ENCODE data around the gene IER3.
"Not testable (repeated sequence)": the region's sequence is repeated elsewhere in the genome, so short reads cannot be mapped to it uniquely, and the experiment has no call there.

Gene IER3

DNA sequence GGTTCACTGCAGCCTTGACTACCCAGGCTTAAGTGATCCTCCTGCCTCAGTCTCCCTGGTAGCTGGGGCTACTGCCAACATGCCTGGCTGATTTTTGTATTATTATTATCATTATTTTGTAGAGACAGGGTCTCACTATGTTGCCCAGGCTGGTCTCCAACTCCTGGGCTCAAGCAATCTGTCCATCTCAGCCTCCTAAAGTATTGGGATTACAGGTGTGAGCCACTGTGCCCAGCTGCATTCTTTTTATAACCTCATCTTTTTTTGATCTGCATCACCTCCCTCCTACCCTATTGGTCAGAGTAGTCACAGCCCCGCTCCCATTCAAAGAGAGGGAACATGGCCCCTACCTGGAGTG lies 23.6 kb upstream of the IER3 start:
- DNase-seq, result no peak

DNA sequence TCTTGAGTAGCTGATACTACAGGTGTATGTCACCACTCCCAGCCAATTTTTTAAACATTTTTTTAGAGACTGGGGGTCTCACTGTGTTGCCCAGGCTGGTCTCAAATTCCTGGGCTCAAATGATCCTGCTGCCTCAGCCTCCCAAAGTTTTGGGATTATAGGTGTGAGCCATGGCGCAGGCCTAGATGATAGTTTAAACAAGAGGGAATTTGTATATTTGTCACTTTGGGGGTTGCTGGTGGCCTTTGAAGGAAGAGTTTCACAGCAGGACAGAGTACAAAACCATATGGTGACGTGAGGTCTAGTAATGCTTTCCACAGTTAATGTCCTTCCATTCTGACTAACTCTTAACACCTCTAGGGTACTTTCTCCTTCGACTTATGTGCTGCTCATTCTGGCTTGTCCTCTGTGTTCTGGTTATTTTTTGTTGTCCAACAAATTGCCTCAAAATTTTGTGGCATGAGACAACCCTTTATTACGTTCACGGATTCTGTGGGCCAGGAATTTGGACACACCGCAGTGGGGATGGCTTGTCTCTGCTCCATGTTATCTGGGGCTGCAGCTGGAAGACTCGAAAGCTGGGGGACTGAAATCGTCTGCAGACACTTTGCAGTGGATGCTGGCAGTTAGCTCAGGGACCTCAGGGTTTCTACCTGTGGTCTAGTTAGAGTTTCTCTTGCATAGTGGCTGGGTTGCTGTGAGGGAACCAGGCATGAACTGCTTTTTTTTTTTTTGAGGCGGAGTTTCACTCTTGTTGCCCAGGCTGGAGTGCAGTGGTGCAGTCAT lies 23.0 kb upstream of the IER3 start:
- DNase-seq, result no peak

DNA sequence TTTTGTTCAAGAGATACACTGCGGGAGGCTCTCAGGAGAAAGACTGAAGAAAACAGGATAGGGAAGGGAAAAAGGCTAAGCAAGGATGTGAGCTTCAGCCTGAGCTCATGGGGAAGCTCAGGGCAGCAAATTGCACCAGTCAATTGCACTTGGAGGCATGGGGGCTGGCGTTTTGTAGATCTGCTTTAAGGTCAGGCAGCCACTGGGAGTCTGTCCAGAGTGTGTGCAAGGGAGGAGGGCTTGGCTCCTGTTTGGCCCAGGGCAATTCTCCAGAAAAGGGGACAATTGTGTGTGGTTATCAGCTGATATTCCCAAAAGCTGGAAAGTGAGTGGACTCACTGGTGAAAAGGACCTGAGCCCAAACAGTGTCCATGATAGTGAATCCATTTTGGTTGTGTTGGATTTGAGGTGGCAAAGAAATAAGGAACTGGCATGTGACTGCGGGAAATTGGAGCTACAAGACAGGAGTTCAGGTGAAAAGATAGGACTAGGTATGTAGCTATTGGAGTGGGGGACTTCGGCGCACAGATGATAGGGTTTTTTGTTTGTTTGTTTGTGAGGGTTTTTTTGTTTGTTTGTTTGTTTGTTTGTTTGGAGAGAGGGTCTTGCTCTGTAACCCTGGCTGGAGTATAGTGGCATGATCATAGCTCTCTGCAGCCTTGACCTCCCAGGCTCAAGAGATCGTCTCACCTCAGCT lies 22.3 kb upstream of the IER3 start:
- DNase-seq, result no peak

DNA sequence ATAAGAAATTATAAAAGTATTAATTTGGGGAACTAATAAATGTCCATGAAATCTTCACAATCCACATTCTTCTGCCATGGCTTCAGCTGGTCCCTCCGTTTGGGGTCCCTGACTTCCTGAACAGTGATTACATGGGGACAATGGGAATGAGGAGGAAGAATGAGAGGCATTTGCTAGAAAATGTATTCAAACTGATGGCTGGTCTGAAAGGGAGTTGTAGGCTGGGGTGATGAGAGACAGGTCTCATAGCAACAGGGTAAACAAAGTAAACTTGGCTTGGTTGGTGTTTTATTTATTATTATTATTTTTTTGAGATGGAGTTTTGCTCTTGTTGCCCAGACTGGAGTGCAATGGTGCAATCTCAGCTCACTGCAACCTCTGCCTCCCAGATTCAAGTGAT lies 21.1 kb upstream of the IER3 start:
- not testable (repeated sequence) for DNase-seq

DNA sequence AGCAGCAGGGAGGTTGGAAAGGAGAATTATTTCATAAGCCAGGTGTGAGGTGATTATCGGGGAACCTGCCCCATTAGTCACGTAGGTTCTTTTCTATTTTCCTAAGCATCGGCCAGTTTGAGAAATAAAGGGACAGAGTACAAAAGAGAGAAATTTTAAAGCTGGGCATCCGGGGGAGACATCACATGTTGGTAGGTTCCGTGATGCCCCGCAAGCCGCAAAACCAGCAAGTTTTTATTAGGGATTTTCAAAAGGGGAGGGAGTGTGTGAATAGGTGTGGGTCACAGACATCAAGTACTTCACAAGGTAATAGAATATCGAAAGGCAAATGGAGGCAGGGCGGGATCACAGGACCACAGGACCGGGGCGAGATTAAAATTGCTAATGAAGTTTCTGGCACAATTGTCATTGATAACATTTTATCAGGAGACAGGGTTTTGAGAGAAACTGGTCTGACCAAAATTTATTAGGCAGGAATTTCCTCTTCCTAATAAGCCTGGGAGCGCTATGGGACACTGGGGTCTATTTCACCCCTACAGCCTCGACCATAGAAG lies 20.2 kb upstream of the IER3 start:
- DNase-seq, result not testable (repeated sequence)

DNA sequence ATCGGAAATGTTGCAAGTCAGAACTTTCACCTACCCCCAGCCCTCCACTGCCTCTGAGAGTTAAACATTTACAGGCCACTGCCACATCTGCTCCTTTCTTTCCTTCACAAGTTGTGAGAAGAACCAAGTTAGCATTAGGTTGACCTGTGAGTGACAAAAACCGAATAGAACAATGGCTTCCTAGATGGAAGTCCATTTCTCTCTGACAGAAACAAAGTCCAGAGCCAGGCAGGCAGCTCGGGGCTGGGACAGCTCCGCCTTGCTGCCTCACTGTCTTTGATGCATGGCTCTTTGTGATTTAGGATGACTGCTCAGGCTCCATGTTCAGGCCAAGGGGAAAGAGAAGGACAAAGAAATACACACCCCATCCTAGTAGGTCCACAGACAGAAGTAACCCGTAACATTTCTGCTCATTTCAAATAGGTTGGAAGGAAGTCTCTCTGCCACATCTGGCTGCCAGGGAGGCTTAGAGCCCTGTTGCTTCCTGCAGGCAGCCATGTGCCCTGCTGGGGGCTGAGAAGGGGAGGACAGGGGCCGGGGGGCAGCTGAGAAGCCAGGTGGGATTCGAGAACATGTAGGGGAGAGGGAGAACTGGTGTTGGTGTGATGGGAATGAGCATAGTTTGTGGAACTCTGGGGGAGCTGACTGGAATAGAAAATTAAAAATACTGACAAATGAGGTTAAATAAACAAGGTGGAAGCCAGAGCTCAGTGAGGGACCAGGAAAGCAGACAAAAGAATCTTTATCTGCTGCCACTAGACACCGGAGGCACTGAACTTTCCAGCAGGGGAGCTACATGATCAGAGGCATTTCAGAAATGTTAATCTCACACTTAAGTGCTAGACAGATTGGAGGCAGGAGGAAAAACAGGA lies 19.5 kb upstream of the IER3 start:
- no peak for DNase-seq

DNA sequence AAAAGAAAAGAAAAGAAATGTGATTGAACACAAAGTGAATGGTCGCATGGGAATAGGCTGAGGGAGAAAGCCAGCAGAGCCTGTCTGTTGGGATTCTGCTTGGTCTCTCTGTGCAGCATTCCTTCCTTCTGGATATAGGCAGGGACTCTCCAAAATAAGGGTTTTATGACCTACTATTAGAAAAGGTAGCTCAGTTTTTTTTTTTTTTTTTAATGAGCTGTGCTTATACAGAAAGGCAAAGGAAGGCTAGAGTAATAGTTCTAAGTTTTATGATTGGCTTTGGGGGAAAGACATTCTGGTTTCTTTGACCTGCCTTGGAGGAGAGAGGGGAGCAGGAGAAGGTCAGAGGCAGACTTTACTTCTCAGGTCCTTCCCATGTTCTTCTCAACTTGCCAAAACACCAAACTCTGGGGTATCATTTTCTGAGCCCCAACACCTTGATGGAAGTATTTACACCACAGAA lies 18.8 kb upstream of the IER3 start:
- no peak for DNase-seq

DNA sequence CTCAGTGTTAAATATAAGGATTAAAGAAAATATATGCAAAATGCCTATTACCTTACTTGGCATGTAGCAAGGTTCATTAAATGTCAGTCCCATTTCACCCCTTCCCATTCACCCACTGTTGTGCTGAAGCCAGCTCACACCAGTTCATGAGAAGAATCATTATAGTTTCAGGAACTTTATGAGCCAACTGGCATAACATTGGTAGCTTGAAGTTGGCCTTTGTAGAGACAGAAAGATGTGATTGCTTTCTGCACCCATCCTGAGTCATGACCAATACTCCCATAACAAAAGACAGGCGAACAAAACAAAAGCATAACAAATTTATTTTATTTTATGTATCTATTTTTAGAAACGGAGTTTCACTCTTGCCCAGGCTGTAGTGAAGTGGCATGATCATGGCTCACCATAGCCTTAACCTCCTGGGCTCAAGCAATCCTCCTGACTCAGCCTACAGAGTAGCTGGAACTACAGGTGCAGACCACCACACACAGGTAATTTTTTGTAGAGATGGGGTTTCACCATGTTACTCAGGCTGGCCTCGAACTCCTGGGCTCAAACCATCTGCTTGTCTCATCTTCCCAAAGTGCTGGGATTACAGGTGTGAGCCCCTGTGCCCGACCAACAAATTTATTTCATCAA lies 17.6 kb upstream of the IER3 start:
- no peak for DNase-seq

DNA sequence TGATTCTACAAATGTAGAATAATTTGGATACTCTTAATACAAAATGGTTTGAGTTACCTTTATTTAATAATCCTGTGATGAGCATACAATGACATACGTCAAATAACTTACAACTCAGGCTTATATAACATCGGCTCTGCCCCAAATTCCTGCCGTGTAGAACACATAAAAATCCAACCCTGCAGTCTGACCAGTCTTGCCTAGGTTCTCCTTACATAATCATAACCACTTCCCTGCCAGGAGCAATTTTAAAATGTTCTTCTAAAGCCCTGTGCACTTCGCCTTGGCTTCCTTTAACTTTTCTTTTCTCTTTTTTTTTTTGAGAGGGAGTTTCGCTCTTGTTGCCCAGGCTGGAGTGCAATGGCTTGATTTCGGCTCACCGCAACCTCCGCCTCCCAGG lies 16.2 kb upstream of the IER3 start:
- DNase-seq, result no peak

DNA sequence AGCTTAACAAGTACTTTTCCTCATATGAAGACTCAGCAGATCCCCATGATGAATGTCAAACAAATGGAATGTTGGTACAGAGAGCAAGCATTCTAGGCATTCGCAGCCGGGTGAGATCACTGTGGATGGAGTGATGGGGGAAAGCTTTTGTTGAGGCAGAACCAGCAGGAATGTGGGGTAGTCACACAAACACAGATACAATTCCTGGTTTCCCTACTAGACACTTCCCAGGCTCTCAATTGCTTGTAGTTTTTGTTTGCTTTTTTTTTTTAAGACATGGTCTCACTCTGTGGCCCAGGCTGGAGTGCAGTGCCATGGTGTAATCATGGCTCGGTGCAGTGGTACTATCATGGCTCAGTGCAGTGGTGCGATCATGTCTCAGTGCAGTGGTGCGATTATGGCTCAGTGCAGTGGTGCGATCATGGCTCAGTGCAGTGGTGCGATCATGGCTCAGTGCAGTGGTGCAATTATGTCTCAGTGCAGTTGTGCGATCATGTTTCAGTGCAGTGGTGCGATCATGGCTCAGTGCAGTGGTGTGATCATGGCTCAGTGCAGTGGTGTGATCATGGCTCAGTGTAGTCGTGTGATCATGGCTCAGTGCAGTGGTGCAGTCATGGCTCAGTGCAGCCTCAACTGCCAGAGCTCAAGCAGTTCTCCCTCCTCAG lies 15.4 kb upstream of the IER3 start:
- DNase-seq, result no peak

DNA sequence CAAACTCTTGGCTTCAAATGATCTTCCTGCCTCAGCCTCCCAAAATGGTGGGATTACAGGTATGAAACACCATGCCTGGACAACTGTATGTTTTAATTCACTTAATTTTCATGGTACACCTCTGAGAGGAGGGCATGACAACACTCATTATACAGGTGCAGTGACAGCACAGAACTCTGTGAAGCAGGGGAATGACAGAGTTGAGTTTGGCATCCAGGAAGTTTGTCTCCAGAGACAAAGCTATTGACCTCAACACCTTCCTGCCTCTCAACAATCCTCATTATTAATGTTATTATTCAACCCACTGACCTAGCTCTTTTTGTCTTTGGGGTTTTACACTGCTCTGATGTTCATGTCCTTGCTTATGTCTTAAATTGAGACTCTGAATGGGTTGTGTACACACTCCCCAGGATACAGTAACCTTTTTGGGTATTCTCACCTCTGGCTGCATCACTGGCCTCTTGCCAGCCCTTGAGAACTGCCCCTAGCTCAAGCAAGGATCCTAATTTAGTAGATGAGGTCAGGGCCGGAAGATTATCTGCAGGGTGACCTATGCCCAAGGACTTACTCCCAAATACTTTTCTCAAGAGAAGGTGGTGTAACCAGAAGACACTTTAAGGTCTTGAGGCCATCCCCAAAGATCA lies 13.0 kb upstream of the IER3 start:
- no peak for DNase-seq

DNA sequence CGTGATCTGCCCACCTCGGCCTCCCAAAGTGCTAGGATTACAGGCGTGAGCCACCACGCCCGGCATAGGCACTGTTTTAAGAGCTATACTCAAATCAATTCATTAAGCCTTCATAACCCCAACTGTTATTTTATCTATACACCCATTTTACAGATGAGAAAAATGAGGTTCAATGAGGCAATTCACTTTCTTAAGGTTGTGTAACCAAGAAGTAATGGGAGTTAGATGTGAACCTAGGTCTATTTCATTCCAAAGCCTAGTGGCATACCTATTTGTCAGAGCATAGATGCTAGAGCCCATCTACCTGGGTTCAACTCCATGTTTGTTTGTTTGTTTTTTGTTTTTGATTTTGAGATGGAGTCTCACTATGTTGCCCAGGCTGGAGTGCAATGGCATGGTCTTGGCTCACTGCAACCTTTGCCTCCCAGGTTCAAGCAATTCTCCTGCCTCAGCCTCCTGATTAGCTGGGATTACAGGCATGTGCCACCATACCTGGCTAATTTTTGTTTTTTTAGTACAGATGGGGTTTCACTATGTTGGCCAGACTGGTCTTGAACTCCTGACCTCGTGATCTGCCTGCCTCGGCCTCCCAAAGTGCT lies 12.2 kb upstream of the IER3 start:
- DNase-seq, result not testable (repeated sequence)

DNA sequence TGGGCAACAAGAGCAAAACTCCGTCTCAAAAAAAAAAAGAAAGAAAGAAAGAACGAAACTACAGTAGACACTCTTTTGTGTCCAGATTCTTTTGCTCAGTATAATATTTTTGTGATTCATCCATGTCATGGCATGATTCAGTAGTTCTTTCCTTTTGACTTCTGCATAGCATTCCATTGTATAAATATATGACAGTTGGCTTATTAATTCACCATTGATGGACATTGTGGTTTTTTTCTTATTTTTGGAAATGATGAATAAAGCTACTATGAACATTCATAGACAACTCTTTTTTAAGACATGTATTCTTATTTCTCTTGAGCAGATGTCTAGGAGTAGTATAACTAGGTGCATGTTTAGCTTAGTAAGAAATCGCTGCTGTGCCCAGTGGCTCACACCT lies 10.3 kb upstream of the IER3 start:
- DNase-seq, result no peak

DNA sequence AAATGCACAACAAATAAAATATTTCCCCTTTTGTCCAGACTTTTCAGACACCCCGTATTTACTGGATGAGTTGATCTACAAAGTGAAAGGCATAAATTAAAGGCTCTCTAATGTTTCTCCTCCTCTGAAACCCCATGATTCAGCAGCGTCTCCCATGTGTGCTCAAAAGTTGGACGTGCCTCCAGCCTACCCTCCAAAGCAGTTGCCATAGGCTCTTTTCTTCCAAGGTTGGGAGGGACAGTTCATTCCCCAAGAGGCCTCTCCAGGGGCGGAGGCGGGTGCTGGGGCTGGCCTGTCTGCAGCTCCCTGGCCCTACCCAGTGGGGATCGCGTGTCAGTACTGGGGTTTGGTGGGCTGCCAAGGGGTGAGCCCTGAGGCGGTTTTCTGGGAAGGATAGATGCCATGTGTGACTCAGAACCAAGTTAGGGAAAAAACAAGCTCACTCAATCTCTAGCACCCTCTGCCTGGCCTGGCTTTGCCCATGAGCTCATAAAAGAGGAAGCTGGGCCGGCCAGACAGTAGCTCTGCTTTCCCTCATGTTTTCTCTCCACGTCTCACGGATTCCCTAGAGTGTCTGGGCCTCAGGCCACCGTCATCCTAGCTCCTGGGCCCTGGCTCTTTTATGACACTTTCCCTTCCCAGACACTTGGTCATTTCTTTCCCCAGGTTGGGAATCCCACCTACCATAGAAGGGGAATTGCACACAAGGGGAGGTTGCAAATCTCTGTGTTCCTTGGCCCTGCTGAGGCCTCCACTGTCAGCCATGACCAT lies 8.0 kb upstream of the IER3 start:
- DNase-seq, result no peak

DNA sequence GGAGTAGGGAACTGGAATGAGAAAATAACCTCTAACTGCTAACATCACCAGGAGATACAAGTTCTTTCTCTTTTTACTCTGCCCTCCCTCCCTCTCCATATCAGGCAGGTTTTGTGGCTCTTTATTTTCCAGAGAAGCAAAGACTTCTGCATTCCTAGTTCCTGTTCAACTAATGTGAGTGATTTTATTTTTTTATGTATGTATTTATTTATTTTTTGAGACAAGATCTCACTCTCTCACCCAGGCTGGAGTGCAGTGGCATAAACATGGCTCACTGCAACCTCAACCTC lies 6.0 kb upstream of the IER3 start:
- no peak for DNase-seq

DNA sequence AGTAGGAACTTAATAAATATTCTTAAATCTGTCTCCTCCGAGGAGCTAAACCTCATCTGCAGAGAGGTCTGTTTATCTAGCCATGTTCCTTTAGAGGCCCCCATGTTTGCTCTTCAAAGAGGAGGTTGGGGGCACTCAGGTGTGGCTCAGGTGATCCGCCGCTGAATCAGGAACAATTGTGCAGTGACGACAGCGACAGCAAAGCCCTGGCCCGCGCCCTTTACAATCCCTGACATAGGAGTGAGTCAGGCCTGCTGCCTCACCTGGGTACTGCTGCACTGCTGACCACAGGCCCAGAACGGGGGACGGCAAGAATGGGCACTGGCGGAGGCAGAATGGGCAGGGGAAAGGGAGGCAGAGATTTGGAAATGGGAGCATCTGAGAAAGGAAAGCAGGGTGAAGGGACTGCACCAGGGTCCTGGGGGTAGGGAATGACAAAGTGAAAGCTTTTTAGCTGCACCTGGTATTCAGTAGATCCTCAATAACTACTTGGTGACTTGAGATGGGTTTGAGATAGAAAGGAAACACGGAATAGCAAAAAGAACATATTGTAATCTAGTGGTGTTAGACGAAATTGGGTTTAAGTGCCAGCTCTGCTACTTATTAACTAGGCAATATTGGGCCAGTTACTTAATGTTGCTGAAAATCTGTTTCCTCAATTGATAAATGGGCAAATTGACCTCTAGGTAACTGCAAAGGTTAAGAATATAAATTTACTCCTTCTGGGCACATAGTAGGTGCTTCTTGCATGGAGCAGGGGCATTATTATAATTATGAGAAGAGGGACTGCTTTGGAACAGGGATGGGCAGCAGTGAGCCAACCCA lies 5.4 kb upstream of the IER3 start:
- DNase-seq, result no peak

DNA sequence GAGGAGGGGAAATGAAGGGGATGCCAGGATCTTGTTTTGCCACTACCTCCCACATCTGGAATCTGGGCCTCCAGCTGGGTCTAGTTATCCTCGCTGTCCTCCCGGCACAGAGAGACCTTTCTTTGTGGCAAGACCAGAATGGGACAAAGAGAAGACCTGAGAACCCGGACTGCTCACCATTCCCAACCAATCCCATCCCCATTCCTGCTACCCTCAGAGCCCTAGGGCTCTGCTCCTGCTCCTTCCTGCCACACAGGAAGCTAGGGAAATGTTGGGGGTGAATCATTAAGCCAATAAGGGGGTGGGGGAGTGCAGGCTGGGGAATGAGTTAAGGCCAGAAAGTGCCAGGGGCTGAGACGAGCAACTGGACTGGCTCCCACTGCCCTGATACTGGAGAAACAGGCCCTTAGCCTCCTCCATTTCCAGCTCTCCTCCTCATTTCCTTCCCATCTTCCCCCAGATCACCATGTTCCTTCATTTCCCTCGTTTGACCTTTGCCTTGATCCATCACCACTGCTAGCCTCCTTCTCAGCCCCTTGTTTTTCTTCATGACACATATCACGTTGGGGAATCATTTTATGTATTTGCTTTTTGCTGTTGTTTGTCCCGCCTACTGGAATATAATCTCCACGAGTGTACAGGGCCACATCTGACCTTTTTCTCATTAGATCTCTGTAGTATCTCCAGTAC lies 4.6 kb upstream of the IER3 start:
- DNase-seq, result no peak

DNA sequence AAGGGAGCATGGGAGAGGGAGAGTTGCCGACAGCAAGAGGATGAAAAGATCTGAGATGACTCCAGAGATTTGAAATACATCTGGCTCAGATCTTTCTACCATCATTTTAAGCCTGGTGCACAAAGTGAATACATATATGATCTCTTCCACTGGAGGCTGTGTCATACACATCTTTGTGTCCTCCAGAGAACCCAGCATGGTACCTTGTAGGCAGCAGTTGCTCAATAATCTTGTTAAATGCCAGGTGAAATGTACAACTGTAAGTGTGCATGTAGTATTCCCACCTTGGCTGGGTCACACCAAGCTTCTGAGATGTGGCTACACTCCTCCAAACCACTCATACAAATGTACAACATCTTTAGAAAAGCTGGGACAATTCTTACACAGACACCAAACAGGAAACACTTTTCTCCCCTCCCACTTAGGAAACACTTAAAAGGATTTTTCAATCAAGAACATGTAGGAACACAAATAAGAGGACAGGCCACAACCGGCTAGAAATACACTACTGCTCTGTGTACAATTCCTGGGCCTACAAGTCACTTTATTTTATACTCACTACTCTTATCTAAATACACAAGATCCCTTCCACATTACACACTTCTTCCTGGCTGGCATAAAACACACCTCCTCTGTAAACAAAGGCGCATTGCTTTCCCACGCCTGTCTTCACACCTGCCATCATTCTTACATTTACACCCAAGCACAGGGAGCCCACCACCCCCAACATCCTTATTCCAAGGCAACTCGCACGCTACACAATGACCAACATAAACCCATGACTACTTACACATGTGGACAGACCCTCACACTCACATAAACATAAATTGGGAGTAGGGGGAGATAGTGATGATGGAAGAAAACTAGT lies 3.8 kb upstream of the IER3 start:
- no peak for DNase-seq

Data from NCI-H2171 (cell line).